HG03025 (cell line): ENCODE measurements around the gene FKRP.

Experiments used
- ATAC-seq: cut with Tn5 transposase; IDR thresholded peaks from one replicate; pipeline ENCODE4 v1.9.1; 2021; ENCODE audit warnings: mild to moderate bottlenecking, moderate library complexity; ENCODE audit not compliant: unreplicated experiment, low FRiP score

Gene FKRP

DNA sequence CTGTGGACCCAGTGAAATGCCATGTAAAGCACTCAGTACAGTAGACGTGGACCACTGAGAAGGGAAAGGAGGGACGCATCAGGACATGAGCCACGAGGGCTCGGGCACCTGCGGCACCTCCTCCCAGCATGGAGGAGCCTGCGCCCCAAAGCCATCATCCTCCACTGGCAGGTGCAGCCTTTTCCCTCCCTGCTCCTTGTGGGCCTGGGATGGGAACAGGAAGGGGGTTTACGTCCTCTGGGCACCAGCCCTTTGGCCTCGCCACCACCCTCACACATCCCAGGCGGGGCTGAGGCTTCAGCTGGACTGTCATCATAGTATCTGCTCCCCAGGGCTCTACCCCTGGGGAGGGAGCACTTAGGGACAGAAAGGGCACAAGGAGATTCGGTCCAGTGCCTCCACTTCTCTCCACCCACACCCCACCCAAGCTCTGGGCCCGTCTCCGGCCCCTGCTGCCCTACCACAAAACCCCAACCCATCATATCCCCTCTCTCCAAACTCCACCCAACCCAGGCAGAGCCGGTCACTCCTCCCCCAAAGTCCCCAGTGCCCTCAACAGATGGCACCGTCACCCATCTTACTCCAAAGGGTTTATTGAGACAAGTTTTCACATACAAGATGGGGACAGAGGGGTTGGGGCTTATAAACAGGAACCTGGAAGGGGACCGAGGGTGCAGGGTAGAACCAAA lies 26.8 kb upstream of the FKRP start:
- no peak for ATAC-seq

DNA sequence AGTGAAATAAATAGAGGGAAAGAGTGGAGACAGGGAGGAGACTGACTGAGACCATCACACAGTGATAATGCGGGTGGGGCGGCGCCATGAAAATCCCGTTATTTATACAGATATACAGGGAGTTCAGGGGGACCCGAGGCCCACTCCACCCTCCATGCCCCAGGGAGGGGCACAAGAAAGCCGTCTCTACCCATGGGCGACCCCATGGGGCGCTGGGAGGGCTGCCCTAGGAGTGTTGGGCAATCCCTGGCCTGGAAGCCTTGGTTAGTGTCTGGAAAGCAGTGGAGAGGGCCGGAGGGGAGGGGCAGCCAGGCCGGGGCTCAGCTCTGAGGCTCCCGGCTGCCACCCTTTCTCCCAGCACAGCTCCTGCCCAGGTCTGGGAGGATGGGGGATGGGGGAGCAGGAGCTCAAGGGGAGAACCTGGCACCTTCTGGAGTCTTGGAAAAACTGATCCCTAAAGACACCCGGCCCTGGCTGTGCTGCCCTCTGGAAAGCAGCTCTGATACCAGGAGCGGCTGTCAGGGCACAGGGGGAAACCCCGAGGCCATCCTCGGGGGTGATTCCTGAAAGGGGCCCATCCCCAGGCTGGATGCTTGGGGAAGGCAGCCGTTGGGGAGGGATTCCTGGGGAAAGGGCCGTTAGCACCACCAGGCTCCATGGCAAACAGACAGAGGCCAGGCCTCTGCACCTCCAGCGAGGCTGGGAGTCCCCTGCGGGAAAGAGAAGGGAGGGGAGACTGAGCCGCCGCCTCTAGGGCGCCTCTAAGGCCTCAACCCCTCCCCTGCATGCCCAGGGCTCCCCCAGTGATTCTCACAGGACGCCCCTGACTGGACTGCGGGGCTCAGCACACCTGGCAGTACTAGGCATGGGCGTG lies 26.0 kb upstream of the FKRP start:
- ATAC-seq = no peak

DNA sequence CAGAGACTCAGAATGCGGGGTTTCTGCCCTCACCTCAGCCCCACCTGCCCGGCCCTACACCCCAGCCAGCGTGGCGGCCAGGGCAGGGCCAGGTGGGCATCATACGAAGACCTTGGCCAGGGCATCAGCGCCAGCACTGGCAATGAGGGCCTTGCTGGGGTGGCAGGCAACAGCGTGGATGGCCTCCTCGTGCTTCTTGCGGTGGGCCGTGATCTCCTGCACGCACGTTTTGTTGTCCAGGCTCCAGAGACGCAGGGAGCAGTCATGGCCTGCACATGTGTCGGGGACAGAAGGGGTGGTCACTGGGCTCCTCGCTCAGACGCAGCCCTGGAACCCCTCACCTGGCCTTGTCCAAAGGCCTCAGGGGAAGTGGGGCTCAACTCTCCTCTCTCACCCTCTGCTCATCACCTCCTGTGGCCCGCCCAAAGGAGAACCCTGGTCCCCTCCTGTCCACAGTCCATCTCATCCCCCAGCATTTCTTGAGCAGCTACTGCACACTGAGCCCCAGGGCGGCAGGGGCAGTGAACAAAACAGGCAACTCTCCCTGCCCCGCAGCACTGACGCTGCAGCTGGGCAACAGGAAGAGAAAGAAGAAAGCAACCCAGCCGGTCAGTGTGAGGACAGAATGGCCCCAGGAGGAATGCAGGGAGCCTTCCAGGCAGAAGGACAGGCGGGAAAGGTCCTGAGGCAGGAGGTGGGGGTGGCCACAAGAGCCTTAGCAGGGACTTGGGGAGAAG lies 25.2 kb upstream of the FKRP start:
- ATAC-seq = no peak

DNA sequence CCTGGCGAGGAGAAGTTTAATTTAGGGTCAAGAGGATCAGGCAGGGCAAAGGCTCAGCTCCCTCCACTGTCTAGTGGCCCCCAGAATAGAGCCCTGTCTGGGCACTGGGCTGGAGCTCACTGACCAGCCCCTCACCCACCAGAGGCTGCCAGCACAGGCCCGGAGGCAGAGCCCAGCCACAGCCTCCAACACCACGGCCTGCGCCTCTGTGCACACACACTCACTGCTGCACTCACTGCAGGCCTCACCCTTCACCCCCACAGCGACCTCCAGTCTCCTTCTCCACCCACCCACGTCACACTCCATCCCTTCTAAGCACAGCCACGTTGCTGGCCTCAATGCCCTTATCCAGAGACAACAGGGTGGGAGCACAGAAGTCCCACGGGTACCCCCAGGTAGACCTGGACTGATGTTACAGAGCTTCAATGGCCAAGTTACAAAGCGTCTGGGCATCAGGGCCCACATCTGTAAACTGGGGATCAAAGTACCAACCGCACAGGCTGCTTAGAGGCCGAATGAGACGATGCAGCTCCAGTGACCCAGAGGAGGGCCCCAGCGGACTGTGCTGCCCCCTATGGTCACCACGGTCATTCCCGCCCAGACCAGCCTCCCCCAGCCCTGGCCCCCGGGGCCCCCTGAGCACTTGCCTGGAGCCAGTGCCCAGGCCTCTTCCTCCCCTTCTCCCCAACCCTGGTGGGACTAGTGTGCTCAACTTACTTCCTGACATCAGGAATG lies 24.4 kb upstream of the FKRP start:
- ATAC-seq = no peak

DNA sequence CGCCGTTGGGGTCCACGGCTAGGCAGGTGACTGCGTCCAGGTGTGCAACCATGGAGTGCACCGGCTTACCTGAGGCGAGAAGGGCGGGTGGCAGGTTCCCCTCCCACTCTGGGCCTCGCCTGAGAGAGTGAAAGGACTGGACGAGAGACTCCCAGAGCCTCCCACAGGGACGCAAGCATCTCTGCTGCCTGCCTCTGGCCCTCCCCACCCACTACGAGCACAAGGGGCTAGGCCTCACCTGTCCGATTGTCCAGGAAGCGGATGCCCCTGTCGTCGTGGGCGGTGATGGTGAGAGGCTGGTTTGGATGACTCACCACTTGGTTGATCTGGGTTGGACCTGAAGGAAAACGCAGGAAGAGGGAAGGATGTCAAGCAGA lies 23.9 kb upstream of the FKRP start:
- no peak for ATAC-seq

DNA sequence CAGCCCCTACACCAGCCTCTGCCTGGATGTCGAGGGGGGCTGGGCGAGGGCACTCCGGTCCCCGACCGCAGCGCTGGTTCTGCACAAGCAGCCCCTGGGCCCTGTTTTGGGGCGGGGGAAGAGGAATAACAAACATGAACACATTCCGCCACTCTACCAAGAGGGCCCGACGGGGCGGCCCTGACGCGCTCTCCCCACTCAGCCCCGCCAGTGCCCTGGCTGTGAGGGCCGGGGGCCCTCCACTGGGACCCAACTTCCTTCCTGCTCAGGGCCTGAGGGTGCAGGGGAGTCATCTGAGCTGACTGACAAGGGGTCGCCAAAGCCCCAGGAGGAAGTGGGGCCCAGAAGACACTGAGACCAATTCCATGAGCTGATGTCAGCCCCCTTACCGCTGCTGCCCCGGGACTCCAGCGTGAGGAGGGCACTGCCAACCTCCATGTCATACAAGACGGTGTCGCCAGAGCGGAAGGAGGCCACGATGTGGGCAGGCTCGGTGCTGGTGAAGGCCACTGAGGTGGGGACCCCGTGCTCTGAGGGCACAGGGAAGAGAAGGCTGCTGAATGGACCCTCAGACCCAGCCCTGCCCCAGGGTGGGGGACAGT lies 23.3 kb upstream of the FKRP start:
- ATAC-seq = no peak

DNA sequence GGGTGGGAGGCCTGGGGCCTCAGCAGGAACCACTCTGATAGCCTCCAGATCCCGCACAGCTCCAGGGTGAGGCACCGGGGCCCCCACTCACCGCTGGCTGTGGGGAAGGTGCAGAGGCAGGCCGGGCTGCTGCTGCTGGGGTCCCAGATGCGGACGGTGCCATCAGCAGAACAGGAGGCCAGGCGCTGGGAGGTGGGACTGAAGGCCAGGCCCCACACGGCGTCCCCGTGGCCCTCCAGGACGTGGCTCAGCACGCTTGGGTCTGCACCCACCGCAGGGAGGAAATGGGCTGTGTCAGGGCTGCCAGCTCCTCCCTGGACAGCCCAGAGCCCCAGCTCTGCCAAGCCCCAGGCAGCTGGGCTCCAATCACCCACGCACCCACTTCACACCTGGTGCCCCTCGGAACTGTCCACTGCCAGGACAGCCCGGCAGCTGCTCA lies 22.8 kb upstream of the FKRP start:
- no peak for ATAC-seq

DNA sequence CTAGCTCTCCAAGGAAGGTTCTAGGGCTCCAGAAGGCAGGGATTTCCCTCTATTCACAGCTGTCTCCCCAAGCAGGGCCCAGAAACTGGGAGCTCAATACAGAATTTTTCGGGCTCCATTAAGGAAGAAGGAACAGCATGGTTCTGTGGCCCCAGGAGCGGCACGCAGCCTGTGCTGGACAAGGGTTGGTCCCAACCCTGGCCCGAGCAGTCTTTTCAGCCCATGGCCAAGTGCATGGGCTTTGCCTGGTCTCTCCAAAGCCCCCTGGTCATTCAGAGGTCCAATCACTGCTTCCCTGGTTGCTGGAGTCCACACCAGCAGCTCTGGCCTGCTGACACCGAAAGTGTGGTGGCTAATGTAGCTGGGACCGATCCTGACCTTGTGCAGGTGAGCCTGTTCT lies 22.4 kb upstream of the FKRP start:
- no peak for ATAC-seq

DNA sequence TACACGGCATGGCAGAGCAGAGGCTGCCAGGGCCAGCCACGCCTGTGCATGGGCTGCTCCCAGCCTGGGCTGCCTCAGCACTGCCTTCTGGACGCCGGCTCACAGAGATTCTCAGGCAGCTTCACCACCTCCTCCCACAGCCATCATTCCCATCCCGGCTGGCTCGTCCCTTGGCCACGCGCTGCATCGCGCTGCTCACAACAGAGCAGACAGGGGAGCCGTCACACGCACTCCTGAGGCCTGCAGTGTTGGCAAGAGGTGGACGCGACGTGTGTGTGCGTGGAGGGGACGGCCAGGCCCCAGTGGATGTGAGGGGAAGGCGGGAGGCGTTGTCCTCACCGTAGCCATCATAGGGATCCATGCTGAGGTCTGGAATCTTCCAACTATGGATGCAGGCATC lies 21.4 kb upstream of the FKRP start:
- no peak for ATAC-seq

DNA sequence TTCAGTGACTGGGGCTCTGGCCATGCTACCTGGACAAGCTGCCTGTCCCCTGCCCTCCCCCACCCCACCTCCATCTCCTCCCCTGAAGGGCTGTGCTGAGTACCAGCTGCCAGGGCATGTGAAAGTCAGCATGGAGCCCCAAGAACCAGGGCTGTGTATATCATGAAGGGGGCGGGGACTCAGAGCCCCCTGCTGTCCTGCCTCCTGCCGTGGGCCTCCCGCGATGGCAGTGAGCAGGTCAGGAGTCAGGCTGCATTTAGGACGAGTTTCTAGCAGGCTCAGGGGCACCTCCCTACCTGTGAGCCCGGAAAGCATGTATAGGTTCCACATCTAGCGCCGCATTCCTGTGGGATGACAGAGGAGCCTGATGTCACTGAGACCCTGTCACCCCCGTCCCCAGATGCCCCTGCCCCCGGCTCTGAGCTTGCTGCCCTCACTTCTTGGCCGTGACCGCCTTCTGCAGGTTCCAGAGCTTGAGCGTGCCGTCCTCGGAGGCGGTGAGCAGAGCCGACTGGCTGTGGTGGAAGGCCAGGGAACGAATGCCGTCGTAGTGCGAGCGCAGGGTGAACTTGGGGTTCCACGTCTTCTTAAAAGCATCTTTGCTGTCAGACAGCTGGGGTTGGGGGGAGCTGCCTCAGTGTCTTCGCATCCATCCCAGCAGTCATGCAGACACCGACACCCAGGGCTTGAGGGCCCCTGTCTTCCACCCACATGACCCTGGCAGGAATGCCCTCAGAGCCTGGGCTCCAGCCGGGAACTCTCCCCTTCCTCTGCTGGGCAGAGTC lies 20.6 kb upstream of the FKRP start:
- ATAC-seq = no peak

DNA sequence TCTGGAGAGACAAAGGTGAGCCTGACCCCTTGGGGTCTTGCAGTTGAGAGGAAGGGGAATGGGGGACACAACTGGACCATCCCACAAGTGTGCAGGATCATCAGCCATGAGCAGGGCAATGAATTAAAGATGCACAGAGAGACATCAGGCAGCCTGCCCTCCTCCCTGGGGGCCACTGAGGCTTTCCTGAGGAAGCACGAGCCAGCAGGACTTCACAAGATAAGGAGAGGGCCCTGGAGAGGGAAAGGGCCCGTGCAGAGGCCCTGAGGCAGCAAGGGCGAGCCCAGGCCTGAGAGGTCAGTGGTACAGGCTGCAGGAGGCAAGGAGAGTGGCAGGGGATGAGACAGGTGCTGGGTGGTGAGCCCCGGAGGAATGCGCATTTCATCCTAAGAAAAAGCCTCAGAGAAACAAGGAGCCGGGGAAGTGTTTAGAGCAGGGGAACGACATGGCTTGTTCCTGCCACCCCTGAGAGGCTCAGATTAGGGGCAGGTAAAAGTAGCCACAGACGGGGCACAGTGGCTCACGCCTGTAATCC lies 19.9 kb upstream of the FKRP start:
- ATAC-seq = no peak

DNA sequence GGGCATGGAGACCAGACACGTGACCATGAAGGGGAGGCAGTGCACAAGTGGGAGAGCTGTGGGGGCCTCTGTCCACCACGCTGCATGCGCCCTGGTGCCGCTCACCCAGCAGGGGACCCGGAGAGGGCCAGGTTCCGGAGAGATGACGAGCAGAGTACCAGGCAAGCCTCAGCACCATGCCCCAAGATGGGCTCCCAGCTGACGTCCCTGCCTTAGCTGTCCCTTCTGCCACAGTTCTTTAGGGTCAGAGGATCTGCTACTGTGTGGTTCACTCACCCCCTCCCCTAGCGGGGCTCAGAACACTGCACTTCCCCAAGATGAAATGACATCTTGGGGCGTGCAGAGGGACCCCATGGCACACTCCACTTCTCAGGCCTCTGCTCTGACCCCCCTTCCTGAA lies 19.3 kb upstream of the FKRP start:
- ATAC-seq = no peak

DNA sequence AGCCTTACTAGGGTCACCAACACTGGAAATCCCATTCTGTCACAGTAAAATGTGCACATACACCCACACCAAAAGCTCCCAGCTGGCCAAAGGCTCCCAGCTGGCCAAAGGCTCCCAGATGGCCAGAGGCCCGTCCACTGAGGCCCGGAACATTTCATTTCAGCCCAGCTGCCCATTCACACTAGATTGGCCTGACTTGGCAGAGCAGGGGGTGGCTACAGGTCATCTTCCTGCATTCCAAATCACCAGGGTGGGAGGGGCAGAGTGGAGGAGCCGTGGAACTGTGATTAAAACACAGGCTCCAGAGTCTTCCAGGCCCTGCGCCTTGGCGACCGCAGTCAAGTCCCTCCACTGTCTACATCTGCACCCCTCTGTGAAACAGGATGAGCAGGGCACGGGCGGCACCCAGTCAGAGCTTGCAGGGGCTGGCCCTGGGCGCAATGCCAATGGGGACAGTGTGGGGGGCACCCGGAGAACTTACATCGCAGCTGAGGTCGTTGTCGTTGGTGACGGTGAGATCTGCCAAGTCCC lies 18.8 kb upstream of the FKRP start:
- ATAC-seq = no peak

DNA sequence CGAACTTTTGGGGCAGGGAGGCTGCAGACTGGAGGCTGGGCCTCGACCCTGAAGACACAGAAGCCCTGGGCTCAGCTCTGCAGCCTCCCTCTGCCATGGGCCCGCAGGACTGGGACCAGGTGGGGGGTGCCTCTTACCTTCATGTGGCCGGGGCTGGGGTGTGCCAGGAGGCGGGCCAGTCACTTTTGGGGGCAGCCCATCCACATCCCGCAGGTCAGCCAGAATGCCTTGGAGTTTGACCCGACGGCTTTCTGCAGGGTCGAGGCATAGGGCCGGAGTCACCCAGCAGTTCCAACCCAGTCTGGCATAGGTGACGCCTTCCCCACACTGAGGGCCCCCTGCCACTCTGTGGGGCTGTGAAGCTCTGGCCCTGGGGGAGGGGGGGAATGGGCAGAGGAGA lies 18.1 kb upstream of the FKRP start:
- ATAC-seq = no peak

DNA sequence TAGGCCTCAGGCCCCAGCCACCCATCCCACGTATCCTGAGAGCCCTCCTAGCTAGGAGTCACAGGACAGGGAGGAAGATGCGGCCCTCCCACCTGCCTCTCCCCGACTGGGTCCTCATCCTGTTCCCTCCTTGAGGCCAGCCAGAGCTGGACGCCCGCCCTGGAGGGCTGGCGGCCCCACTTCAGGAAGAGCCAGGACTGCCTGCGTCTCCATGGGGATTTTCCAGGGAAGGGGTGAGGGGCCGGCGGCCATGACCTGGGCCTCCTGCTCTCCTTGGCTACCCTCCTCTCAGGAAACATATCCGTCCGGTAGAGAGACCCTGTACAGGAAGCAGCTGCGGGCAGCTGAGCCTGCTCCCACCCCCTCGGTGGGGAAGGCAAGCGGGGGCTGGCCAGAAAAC lies 17.6 kb upstream of the FKRP start:
- ATAC-seq = no peak

DNA sequence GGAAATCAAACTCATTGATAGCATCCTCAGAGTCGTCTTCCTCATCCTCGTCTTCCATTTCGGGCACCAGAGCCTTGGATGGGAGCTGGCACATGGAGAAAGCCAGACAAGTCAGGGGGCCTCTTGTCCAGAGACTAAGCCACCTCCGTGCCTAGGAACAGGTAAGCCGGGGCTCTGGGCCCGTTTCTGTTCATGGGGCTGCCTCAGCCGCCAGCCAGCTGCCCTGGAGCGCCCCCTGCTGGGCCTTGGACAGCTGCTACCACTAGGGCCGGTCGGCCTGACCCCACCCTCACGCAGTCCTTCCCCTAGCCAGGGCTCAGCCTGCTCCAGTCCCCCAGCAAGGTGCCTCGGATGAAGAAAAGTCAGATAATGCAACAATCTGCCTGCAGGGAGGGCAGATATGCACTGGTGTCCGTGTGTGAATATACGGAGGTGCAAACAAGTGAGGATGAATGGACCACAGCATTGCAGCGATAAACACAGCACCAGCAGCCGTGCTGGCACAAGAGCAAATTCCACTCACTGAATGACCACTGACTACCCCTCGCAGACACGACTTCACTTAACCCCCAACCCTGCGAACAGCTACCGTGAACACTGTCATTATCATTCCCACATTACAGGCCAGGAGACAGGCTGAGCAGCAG lies 17.0 kb upstream of the FKRP start:
- no peak for ATAC-seq

DNA sequence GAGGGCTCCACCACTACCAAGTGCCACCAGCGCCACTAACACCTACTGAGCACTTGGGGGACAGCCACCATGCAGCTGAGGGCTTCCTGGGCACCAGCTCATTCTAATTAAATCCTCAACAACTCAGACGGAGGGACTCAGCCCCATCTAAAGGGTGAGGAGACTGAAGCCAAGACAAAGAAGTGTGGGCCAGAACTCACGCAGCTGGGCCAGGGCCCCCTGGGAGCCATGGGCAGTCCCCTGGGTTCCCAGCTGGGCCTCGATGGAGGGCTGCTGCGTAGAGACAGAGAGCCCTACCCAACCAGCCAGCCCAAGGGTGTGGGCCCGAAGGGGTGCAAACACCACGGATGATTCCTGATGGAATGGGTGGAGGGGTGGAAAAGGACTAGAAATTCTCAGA lies 16.2 kb upstream of the FKRP start:
- no peak for ATAC-seq

DNA sequence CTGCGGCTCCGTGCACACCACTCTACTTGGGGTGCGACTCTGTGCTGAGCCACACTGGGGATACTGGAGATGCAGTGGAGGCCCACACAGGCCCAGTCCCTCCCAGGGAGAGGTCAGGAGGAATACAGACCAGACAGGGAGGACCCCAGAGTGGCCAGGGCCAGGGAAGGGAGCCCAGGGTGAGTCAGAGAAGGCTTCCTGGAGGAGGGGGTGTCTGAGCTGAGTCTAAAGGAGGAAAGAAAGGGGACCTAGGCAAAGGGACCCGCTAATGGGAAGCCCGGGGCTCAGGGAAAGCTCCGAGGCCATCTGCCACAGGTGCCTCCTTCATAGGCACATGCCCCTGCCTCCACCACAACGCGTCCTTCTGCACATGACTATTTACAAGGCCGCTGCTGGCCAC lies 15.7 kb upstream of the FKRP start:
- ATAC-seq = no peak

DNA sequence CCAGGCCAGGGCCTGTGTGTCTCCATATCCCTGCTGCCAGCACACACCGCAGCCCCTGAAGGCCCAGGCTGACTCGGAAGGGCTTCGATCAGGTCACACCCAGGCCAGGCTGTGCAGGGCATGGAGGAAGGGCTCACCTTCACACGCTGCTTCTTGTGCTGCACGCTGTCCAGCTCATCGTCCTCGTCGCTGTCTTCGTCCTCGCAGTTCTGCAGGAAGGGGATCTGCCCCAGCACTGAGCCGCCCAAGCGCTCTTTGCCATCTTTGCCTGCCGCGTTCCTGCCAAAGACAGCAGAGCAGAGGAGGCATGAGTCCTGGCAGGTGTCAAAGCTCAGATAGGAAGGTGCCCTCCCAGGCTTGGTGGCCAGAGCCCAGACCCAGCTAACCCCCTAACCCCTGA lies 15.3 kb upstream of the FKRP start:
- no peak for ATAC-seq
